Astrocyte (in vitro differentiated cells and primary cell): ENCODE results near the gene TGM6.

Experiments used
- EZH2 ChIP-seq: IDR thresholded peaks from 2 replicates; pipeline ENCODE4 v1.6.1; 2012; ENCODE audit warnings: mild to moderate bottlenecking, low read length, inconsistent platforms; ENCODE audit not compliant: insufficient read depth
- TF ChIP-seq, protein P1 (sequence below): IDR thresholded peaks from 2 replicates; pipeline ENCODE4 v1.5.1; 2011; ENCODE audit warnings: low read depth, mild to moderate bottlenecking, inconsistent platforms, low read length, moderate library complexity; ENCODE audit not compliant: insufficient read depth

DNA sequence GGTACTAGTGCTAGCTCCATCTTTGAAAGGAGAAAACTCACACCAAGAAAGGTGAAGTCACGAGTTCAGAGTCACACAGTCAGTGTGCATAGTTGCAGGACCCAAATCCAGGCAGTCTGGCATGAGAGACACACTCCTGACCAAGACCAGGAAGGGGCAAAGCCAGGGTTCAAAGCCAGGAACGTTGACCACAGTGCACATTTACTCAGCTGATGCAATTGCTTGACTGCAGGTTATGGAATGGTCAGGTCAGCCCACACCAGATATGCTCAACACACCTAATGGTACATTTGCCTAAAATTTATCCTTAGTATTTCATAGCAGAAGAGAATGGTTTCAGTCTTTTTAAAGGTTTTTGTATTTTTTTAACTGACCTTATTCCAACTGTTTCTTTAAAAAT lies 37.7 kb downstream of the TGM6 start:
- TF ChIP-seq, protein P1, sequence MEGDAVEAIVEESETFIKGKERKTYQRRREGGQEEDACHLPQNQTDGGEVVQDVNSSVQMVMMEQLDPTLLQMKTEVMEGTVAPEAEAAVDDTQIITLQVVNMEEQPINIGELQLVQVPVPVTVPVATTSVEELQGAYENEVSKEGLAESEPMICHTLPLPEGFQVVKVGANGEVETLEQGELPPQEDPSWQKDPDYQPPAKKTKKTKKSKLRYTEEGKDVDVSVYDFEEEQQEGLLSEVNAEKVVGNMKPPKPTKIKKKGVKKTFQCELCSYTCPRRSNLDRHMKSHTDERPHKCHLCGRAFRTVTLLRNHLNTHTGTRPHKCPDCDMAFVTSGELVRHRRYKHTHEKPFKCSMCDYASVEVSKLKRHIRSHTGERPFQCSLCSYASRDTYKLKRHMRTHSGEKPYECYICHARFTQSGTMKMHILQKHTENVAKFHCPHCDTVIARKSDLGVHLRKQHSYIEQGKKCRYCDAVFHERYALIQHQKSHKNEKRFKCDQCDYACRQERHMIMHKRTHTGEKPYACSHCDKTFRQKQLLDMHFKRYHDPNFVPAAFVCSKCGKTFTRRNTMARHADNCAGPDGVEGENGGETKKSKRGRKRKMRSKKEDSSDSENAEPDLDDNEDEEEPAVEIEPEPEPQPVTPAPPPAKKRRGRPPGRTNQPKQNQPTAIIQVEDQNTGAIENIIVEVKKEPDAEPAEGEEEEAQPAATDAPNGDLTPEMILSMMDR, result no peak
- no peak for TF ChIP-seq EZH2
